Stromal cell of bone marrow (primary cell): ENCODE results near the gene CCNE1.

Experiments used
- DNase-seq: peaks from one replicate; pipeline ENCODE4 v3.0.0-alpha.2; 2012; ENCODE audit warnings: low read depth

The CCNE1 gene

GRCh38 chr19:29844891-29845573, 33.2 kb downstream of the CCNE1 start:
- peak; percentile 64 for DNase-seq

- no peak for DNase-seq
These were observed 33.9 kb downstream of the CCNE1 start for GRCh38 chr19:29845574-29846176.

- no peak for DNase-seq
These were observed 37.4 kb downstream of the CCNE1 start for GRCh38 chr19:29849208-29849607.

GRCh38 chr19:29850482-29850881, 38.7 kb downstream of the CCNE1 start:
- no peak for DNase-seq

GRCh38 chr19:29851769-29852521, 40.2 kb downstream of the CCNE1 start:
- DNase-seq, result no peak

- DNase-seq, result no peak
These were observed 42.2 kb downstream of the CCNE1 start for GRCh38 chr19:29854033-29854432.

- no peak for DNase-seq
These were observed 43.3 kb downstream of the CCNE1 start for GRCh38 chr19:29855087-29855486.

- no peak for DNase-seq
These were observed 44.1 kb downstream of the CCNE1 start for GRCh38 chr19:29855741-29856500.

GRCh38 chr19:29858000-29858596, 46.3 kb downstream of the CCNE1 start:
- DNase-seq, result no peak

- no peak for DNase-seq
These were observed 46.8 kb downstream of the CCNE1 start for GRCh38 chr19:29858621-29859020.

- DNase-seq, result no peak
These were observed 48.7 kb downstream of the CCNE1 start for GRCh38 chr19:29860492-29860891.

GRCh38 chr19:29861574-29861973, 49.8 kb downstream of the CCNE1 start:
- no peak for DNase-seq

- no peak for DNase-seq
These were observed 54.2 kb downstream of the CCNE1 start for GRCh38 chr19:29866011-29866410.

- no peak for DNase-seq
These were observed 56.2 kb downstream of the CCNE1 start for GRCh38 chr19:29867984-29868383.

- DNase-seq, result no peak
These were observed 59.4 kb downstream of the CCNE1 start for GRCh38 chr19:29871143-29871542.

- DNase-seq, result no peak
These were observed 60.5 kb downstream of the CCNE1 start for GRCh38 chr19:29872224-29872731.

- DNase-seq, result no peak
These were observed 61.4 kb downstream of the CCNE1 start for GRCh38 chr19:29873024-29873800.
